Stimulated activated naive B cell treated with anti-CD40 and anti-IgM and Interleukin-4, amounts not matched to agents 10 μg/mL and 1 μg/mL and 100 μg/mL, for 72 hours (primary cell): Measurements from ENCODE around the gene FAM222A.

ENCODE experiments used
- ATAC-seq, 2 donors: fragments of 150-1000 bp; cut with Tn5 transposase; replicated peaks; 2 replicates each; pipeline ENCODE4 v1.10.0; 2021; ENCODE audit warnings: moderate library complexity in 1 of 2
- DNase-seq: peaks from one replicate; pipeline ENCODE4 v3.0.0; 2021
- H3K27ac Mint-ChIP-seq: one replicate; pipeline ENCODE4 v1.8.0; 2022; ENCODE audit warnings: mild to moderate bottlenecking, mixed read lengths
- H3K27me3 Mint-ChIP-seq, 2 donors: one replicate each; pipeline ENCODE4 v1.8.0; 2022; ENCODE audit warnings: mixed read lengths in 2 of 2
- H3K36me3 Mint-ChIP-seq, 2 donors: one replicate each; pipeline ENCODE4 v1.8.0; 2022; ENCODE audit warnings: mixed read lengths in 2 of 2, mild to moderate bottlenecking in 1 of 2
- H3K4me1 Mint-ChIP-seq, 2 donors: one replicate each; pipeline ENCODE4 v1.8.0; 2022; ENCODE audit warnings: mixed read lengths in 2 of 2, mild to moderate bottlenecking in 1 of 2
- H3K4me3 Mint-ChIP-seq, 2 donors: one replicate each; pipeline ENCODE4 v1.8.0; 2022; ENCODE audit warnings: mild to moderate bottlenecking in 2 of 2, mixed read lengths in 2 of 2, moderate library complexity in 1 of 2
- H3K9me3 Mint-ChIP-seq, 2 donors: one replicate each; pipeline ENCODE4 v1.8.0; 2022; ENCODE audit warnings: mixed read lengths in 2 of 2, mild to moderate bottlenecking in 1 of 2

The FAM222A gene

GRCh38 chr12:109710747-109711595 lies 2.7 kb upstream of the FAM222A start:
- ATAC-seq (no peak), DNase-seq (no peak)
- no peak overlapping the region for H3K27ac Mint-ChIP-seq
- H3K27me3 Mint-ChIP-seq, result peaks cover 41 to 59% of the 10 kb centered on the region in 2 donors
- no peaks in the 10 kb centered on the region for H3K9me3 Mint-ChIP-seq
- H3K36me3 Mint-ChIP-seq, result no peaks in the 10 kb centered on the region
- H3K4me1 Mint-ChIP-seq, result peaks cover 0 to 9% of the 10 kb centered on the region in 2 donors
- H3K4me3 Mint-ChIP-seq, result no peak overlapping the region

GRCh38 chr12:109711596-109712461 lies 1.8 kb upstream of the FAM222A start:
- no peak overlapping the region for H3K4me3 Mint-ChIP-seq
- no peaks in the 10 kb centered on the region for H3K9me3 Mint-ChIP-seq
- H3K27ac Mint-ChIP-seq, result no peak overlapping the region
- H3K27me3 Mint-ChIP-seq, result peaks cover 41 to 67% of the 10 kb centered on the region in 2 donors
- DNase-seq, result no peak
- H3K4me1 Mint-ChIP-seq, result peaks cover 0 to 9% of the 10 kb centered on the region in 2 donors
- no peak for ATAC-seq
- H3K36me3 Mint-ChIP-seq, result no peaks in the 10 kb centered on the region

- H3K9me3 Mint-ChIP-seq, result no peaks in the 10 kb centered on the region
- peak; percentile 39 for DNase-seq
- peaks cover 44 to 72% of the 10 kb centered on the region in 2 donors for H3K27me3 Mint-ChIP-seq
- no peaks in the 10 kb centered on the region for H3K36me3 Mint-ChIP-seq
- peak overlapping the region; percentile 56 for H3K27ac Mint-ChIP-seq
- H3K4me3 Mint-ChIP-seq, result peak overlapping the region; percentile 75 to 80
- peak; percentile 28 to 37 for ATAC-seq
- H3K4me1 Mint-ChIP-seq, result peaks cover 2 to 16% of the 10 kb centered on the region in 2 donors
Measured at GRCh38 chr12:109714141-109714912, 702 bp downstream of the FAM222A start.

GRCh38 chr12:109714913-109715244 lies 1.3 kb downstream of the FAM222A start:
- Mint-ChIP-seq H3K27me3 (peaks cover 42 to 72% of the 10 kb centered on the region in 2 donors), H3K27ac (no peak overlapping the region), H3K4me1 (peaks cover 2 to 16% of the 10 kb centered on the region in 2 donors), H3K36me3 (no peaks in the 10 kb centered on the region), H3K4me3 (peak overlapping the region; percentile 46 to 57), H3K9me3 (no peaks in the 10 kb centered on the region)
- ATAC-seq (no peak), DNase-seq (no peak)

DNA sequence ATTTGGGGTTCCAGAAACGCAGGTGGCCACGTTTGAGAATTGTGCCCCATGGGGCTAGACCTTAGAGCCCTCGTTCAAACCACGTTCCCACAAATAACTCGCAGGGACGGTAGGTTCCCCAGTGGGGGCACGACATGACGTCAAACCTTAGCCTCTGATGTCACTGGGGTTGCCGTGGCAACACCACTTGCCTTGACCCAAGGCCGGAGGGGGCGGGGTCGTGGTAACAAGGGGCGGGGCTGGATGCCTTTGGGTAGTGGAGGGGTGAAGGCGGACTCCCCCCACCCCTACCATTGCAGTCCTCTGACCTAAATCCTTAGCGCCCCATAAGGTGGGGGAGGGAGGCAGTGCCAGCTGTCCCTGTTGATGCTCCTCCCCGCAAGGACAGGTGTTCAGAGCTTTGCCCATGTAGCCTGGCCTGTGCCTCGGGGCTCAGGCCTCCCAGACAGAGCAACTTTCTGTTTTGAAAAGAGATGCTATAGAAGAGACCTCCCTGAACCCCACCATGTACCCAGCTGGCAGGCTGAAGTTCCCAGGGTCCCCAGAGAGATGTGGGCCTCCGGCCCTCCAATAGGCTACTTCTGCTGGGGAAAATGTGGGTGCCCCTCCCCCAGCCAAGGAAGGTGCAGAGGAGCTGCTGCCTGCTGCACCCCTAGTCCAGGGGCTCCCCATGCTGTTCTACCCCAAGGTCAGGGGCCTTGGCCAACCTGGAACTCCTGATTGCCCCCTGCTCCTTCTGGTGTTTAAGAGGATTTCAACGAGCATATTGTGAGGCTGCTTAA lies 1.9 kb downstream of the FAM222A start:
- Mint-ChIP-seq H3K27me3 (peaks cover 36 to 72% of the 10 kb centered on the region in 2 donors), H3K36me3 (no peaks in the 10 kb centered on the region), H3K9me3 (no peaks in the 10 kb centered on the region), H3K27ac (no peak overlapping the region), H3K4me3 (peak overlapping the region; percentile 46 to 57), H3K4me1 (peaks cover 2 to 16% of the 10 kb centered on the region in 2 donors)
- ATAC-seq (no peak), DNase-seq (peak; percentile 13)

GRCh38 chr12:109716092-109716479 lies 2.5 kb downstream of the FAM222A start:
- DNase-seq (no peak), ATAC-seq (no peak)
- no peak overlapping the region for H3K27ac Mint-ChIP-seq
- H3K9me3 Mint-ChIP-seq, result no peaks in the 10 kb centered on the region
- no peak overlapping the region for H3K4me3 Mint-ChIP-seq
- peaks cover 30 to 69% of the 10 kb centered on the region in 2 donors for H3K27me3 Mint-ChIP-seq
- no peaks in the 10 kb centered on the region for H3K36me3 Mint-ChIP-seq
- H3K4me1 Mint-ChIP-seq, result peaks cover 2 to 16% of the 10 kb centered on the region in 2 donors

GRCh38 chr12:109716512-109717389 lies 3.1 kb downstream of the FAM222A start:
- no peak overlapping the region for H3K4me3 Mint-ChIP-seq
- ATAC-seq, result no peak
- H3K9me3 Mint-ChIP-seq, result no peaks in the 10 kb centered on the region
- H3K36me3 Mint-ChIP-seq, result no peaks in the 10 kb centered on the region
- DNase-seq, result no peak
- H3K27ac Mint-ChIP-seq, result no peak overlapping the region
- H3K27me3 Mint-ChIP-seq, result peaks cover 23 to 62% of the 10 kb centered on the region in 2 donors
- H3K4me1 Mint-ChIP-seq, result peaks cover 2 to 16% of the 10 kb centered on the region in 2 donors

GRCh38 chr12:109717390-109718357 lies 4.0 kb downstream of the FAM222A start:
- DNase-seq, result no peak
- no peak for ATAC-seq
- no peaks in the 10 kb centered on the region for H3K9me3 Mint-ChIP-seq
- H3K4me1 Mint-ChIP-seq, result peaks cover 2 to 16% of the 10 kb centered on the region in 2 donors
- H3K36me3 Mint-ChIP-seq, result no peaks in the 10 kb centered on the region
- no peak overlapping the region for H3K27ac Mint-ChIP-seq
- peaks cover 21 to 53% of the 10 kb centered on the region in 2 donors for H3K27me3 Mint-ChIP-seq
- no peak overlapping the region for H3K4me3 Mint-ChIP-seq

- no peak overlapping the region for H3K4me3 Mint-ChIP-seq
- H3K4me1 Mint-ChIP-seq, result peaks cover 2 to 16% of the 10 kb centered on the region in 2 donors
- H3K27me3 Mint-ChIP-seq, result peaks cover 21 to 53% of the 10 kb centered on the region in 2 donors
- no peaks in the 10 kb centered on the region for H3K9me3 Mint-ChIP-seq
- ATAC-seq (no peak), DNase-seq (no peak)
- no peak overlapping the region for H3K27ac Mint-ChIP-seq
- H3K36me3 Mint-ChIP-seq, result no peaks in the 10 kb centered on the region
Measured at GRCh38 chr12:109718390-109718789, 4.8 kb downstream of the FAM222A start.

DNA sequence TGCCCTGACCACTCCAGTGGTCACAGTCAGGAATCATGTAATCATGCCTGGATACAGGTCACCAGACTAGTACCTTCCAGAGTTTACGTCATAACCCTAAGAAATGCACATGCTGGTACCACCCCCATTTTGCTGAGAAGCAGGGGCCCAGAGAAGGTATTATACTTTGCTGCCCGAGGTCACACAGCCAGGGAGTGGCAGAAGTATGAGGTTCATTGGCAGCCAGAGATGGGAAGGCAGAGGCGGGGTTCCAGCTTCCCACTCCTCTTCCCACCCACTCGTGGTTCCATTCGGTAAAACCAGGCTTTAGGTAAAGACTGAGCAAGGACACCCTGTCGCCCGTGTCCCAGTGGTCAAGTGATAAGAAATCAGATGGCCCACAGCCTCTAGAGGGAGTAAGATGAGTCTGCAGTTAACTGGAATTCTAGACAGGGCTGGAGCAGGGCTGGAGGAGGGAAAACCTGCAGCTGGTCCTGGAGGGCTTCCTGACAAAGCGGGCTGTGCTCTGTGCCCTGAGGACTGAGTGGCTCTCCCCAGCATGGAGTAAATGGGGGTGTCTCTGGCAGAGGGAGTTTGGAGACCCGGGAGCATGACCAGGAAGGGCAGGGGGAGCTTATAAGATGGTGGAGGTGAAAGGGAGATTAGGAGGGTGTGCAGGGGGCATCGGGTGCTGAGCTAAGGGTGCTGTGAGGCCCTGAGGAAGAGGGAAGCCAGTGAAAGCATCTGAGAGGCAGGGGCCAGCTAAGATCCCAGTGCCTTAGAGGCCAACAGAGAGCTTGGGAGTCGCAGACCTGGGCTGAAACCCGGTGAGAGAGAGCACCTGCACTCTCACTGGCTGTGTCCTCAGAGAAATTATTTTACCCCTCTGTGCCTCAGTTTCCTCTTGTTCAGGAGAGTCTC lies 5.7 kb downstream of the FAM222A start:
- peaks cover 21 to 53% of the 10 kb centered on the region in 2 donors for H3K27me3 Mint-ChIP-seq
- H3K4me3 Mint-ChIP-seq, result no peak overlapping the region
- peak overlapping the region; percentile 38 for H3K27ac Mint-ChIP-seq
- no peaks in the 10 kb centered on the region for H3K9me3 Mint-ChIP-seq
- peaks cover 2 to 16% of the 10 kb centered on the region in 2 donors for H3K4me1 Mint-ChIP-seq
- ATAC-seq, result no peak
- no peaks in the 10 kb centered on the region for H3K36me3 Mint-ChIP-seq
- no peak for DNase-seq

- Mint-ChIP-seq H3K36me3 (no peaks in the 10 kb centered on the region), H3K27me3 (peaks cover 21 to 51% of the 10 kb centered on the region in 2 donors)
Measured at GRCh38 chr12:109720152-109720856, 6.7 kb downstream of the FAM222A start.

More at GRCh38 chr12:109720152-109720856, 6.7 kb downstream of the FAM222A start:
- no peak overlapping the region for H3K27ac Mint-ChIP-seq
- DNase-seq (no peak), ATAC-seq (no peak)
- H3K4me1 Mint-ChIP-seq, result peaks cover 2 to 12% of the 10 kb centered on the region in 2 donors
- H3K9me3 Mint-ChIP-seq, result no peaks in the 10 kb centered on the region
- H3K4me3 Mint-ChIP-seq, result no peak overlapping the region
